ENCODE data around the gene HOXA5. TPM values are rescaled to one million over a fixed set of nuclear protein-coding genes. Genes with fewer than 3 reads are reported as not detected.

Gene HOXA5
- total and polyA plus RNA-seq, 2 of the 8 experiments (the other 6 are each of a cell fraction or from before 2014, with no cell fraction given), result not detected

GRCh38 chr7:27097686-27098577 lies 45.5 kb downstream of the HOXA5 start (continued):
- TF ChIP-seq BCL11A (IDR thresholded peaks at IDR 0.05; ENCODE audit: low read depth in 2 of 2, low read length in 2 of 2), result no peak
- no peak for TF ChIP-seq CHD1 (IDR thresholded peaks at IDR 0.05; ENCODE audit: low read depth, low read length)
- TF ChIP-seq CHD7 (IDR thresholded peaks at IDR 0.05; ENCODE audit: insufficient replicate concordance, low read length), result no peak
- no peak for TF ChIP-seq RBBP5 (IDR thresholded peaks at IDR 0.05; ENCODE audit: borderline replicate concordance, low read depth, low read length)
- TF ChIP-seq ASH2L (IDR thresholded peaks at IDR 0.05; ENCODE audit: low read length), result no peak
- no peak for TF ChIP-seq MAFK (IDR thresholded peaks at IDR 0.05; ENCODE audit: low read depth, low read length)
- no peak for TF ChIP-seq TBP (IDR thresholded peaks at IDR 0.05; ENCODE audit: low read depth, low read length)
- TF ChIP-seq SIRT6 (IDR thresholded peaks at IDR 0.05; ENCODE audit: low read length), result no peak
- TF ChIP-seq CHD2 (IDR thresholded peaks at IDR 0.05; ENCODE audit: low read length), result no peak
